Calu3 (cell line): ENCODE results near the gene GAL3ST1. TPM values are rescaled to one million over a fixed set of nuclear protein-coding genes. Genes with fewer than 3 reads are reported as not detected.
"Not testable (repeated sequence)": the region's sequence is repeated elsewhere in the genome, so short reads cannot be mapped to it uniquely, and the experiment has no call there.

ENCODE experiments used
- BruUV-seq: library from RNA; stranded (reverse); fragments of 400-500 nt; replicated peaks from 2 replicates; lab custom pipeline; 2021; lab: Mats Ljungman, UMichigan
- CTCF ChIA-PET: fragments of 300-600 bp; sonication (Branson Sonifier 250); formaldehyde crosslinking; loops from one replicate; lab custom pipeline; 2022; ENCODE audit warnings: antibody characterized with exemption; lab: Charles Lee
- DNase-seq: peaks from one replicate; pipeline ENCODE4 v3.0.0; 2022
- H3K27ac Mint-ChIP-seq: one replicate; pipeline ENCODE4 v1.8.0; 2022; ENCODE audit warnings: mixed read lengths; ENCODE audit not compliant: unreplicated experiment
- H3K27me3 Mint-ChIP-seq: one replicate; pipeline ENCODE4 v1.8.0; 2022; ENCODE audit warnings: mixed read lengths; ENCODE audit not compliant: unreplicated experiment
- H3K36me3 Mint-ChIP-seq: one replicate; pipeline ENCODE4 v1.8.0; 2022; ENCODE audit warnings: mild to moderate bottlenecking, moderate library complexity, mixed read lengths; ENCODE audit not compliant: insufficient read depth, unreplicated experiment
- H3K4me1 Mint-ChIP-seq: one replicate; pipeline ENCODE4 v1.8.0; 2022; ENCODE audit warnings: mild to moderate bottlenecking, low read depth, mixed read lengths; ENCODE audit not compliant: unreplicated experiment
- H3K4me3 Mint-ChIP-seq: one replicate; pipeline ENCODE4 v1.8.0; 2022; ENCODE audit warnings: mild to moderate bottlenecking, low read depth, moderate library complexity, mixed read lengths; ENCODE audit not compliant: unreplicated experiment
- H3K9me3 Mint-ChIP-seq: one replicate; pipeline ENCODE4 v1.8.0; 2022; ENCODE audit warnings: low read depth, mixed read lengths; ENCODE audit not compliant: unreplicated experiment
- intact Hi-C: fragments of 100-400 bp; cut with micrococcal nuclease; formaldehyde crosslinking; loops from one replicate; pipeline ENCODE4 v1.10.0; 2022; ENCODE audit not compliant: unreplicated experiment
- total RNA-seq: library from RNA; stranded (reverse); gene quantifications from 2 replicates; pipeline ENCODE4 v1.2.3, GENCODE V29; 2022
- TF ChIP-seq, protein P1 (sequence below): fragments of 200-600 bp; IDR thresholded peaks from one replicate; pipeline ENCODE4 v1.8.0; 2022; ENCODE audit warnings: antibody characterized with exemption; ENCODE audit not compliant: unreplicated experiment

The GAL3ST1 gene
- total RNA-seq, 1 experiment from 2014 or later: 6.5 TPM

DNA sequence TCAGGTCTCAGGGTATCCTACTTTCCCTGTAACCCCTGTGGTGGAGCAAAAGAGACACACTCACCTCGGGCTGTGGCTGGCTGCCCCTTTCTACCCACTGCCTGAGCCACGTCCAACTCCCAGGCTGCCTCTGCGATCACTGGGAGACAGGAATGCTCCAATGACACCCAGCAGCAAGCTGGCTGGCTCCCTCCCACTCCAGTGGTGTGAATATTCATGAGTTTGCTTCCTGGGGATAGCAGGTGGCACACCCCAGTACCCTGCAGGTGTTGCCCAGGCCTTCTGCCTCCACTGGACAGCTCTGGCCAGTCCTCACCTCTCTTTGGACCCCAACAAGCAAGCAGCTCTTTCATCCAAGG lies 9.7 kb downstream of the GAL3ST1 start:
- H3K4me3 Mint-ChIP-seq: no peak overlapping the region
- CTCF ChIA-PET: interaction anchor here (0.8 kb wide), 1 partner anchor 57 kb away, joined by 3 read pairs; no protein-coding TSS in a partner anchor
- intact Hi-C loops: no loop called here
- H3K4me1 Mint-ChIP-seq: peaks cover 22% of the 10 kb centered on the region
- DNase-seq: no peak
- no peaks in the 10 kb centered on the region for H3K27me3 Mint-ChIP-seq
- no peaks in the 10 kb centered on the region for H3K9me3 Mint-ChIP-seq
- BruUV-seq: no TSS peak
- TF ChIP-seq, protein P1, sequence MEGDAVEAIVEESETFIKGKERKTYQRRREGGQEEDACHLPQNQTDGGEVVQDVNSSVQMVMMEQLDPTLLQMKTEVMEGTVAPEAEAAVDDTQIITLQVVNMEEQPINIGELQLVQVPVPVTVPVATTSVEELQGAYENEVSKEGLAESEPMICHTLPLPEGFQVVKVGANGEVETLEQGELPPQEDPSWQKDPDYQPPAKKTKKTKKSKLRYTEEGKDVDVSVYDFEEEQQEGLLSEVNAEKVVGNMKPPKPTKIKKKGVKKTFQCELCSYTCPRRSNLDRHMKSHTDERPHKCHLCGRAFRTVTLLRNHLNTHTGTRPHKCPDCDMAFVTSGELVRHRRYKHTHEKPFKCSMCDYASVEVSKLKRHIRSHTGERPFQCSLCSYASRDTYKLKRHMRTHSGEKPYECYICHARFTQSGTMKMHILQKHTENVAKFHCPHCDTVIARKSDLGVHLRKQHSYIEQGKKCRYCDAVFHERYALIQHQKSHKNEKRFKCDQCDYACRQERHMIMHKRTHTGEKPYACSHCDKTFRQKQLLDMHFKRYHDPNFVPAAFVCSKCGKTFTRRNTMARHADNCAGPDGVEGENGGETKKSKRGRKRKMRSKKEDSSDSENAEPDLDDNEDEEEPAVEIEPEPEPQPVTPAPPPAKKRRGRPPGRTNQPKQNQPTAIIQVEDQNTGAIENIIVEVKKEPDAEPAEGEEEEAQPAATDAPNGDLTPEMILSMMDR: no peak
- H3K27ac Mint-ChIP-seq: no peak overlapping the region
- H3K36me3 Mint-ChIP-seq: no peaks in the 10 kb centered on the region

GRCh38 chr22:30564045-30564760 lies 10.3 kb downstream of the GAL3ST1 start:
- no peaks in the 10 kb centered on the region for H3K27me3 Mint-ChIP-seq
- intact Hi-C loops: no loop called here
- no peak for DNase-seq
- no peak overlapping the region for H3K27ac Mint-ChIP-seq
- BruUV-seq: no TSS peak
- H3K36me3 Mint-ChIP-seq: no peaks in the 10 kb centered on the region
- CTCF ChIA-PET: interaction anchor here (0.8 kb wide), 1 partner anchor 57 kb away, joined by 3 read pairs; no protein-coding TSS in a partner anchor
- TF ChIP-seq, protein P1: no peak
- H3K4me3 Mint-ChIP-seq: no peak overlapping the region
- H3K4me1 Mint-ChIP-seq: peaks cover 22% of the 10 kb centered on the region
- no peaks in the 10 kb centered on the region for H3K9me3 Mint-ChIP-seq

DNA sequence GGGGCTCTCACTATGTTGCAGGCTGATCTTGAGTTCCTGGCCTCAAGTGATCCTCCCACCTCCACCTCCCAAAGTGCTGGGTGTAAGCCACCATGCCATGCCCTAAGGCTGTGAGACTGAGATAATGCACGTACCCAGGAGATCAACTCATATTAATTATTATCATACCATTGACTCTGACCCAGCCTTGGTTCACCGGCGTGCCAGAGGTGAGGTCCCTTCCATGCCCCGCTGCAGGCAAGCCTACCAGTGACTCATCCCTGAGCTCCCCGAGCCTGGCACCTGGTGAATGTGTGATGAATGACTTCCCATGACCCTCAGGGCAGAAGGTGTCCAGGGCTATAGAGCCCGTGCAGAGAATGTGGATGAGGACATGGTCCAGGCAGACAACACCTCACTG lies 12.1 kb downstream of the GAL3ST1 start:
- no TSS peak for BruUV-seq

DNA sequence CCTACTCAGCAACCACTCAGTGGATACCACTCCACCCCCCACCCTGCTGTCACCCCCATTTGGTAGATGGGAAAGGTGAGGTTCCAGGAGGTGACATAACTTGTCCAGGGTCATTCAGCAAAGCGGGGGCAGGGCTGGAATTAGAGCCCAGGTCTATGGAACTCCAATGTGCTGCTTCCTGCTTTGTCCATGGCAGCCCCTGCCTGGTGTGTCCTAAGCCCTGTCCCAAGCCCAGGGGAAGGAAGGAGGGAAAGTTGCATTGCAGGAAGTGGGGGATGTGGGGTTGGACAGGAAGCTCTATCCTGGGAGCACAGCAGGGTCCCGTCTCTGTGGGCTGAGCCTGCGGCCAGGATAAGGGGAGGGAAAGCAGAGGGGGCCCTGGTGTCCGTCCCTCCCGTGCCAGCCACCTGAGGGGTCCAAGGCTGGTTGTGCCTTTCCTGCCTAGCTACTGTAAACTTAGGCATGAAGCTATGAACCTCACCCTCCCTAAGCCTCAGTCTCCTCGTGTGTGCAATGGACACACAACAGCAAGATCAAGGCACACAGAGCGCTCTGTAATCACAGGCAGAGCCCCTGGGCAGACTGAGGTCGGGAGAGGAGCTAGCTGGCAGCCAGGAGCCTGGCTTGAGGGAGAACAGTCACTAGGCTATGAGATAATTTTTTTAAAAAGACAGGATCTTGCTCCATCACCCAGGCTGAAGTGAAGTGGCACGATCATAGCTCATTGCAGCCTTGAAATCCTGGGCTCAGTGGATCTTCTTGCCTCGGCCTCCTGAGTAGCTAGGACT lies 12.9 kb downstream of the GAL3ST1 start:
- H3K27me3 Mint-ChIP-seq: no peaks in the 10 kb centered on the region
- DNase-seq: no peak
- H3K27ac Mint-ChIP-seq: no peak overlapping the region

More for the DNA sequence above, 12.1 kb downstream of the GAL3ST1 start:
- intact Hi-C loops: no loop called here
- H3K27me3 Mint-ChIP-seq: no peaks in the 10 kb centered on the region
- CTCF ChIA-PET: interaction anchor here (0.6 to 1.0 kb wide), 2 partner anchors 32 to 138 kb away, joined by 4 to 8 read pairs; no protein-coding TSS in a partner anchor
- no peaks in the 10 kb centered on the region for H3K36me3 Mint-ChIP-seq
- no peaks in the 10 kb centered on the region for H3K9me3 Mint-ChIP-seq
- DNase-seq: peak; percentile 64
- no peak overlapping the region for H3K4me3 Mint-ChIP-seq
- peaks cover 22% of the 10 kb centered on the region for H3K4me1 Mint-ChIP-seq
- H3K27ac Mint-ChIP-seq: no peak overlapping the region
- TF ChIP-seq, protein P1: no peak

GRCh38 chr22:30560643-30561202 lies 13.7 kb downstream of the GAL3ST1 start:
- intact Hi-C loops, H3K9me3 Mint-ChIP-seq, H3K27ac Mint-ChIP-seq, H3K27me3 Mint-ChIP-seq, BruUV-seq, H3K4me3 Mint-ChIP-seq, H3K36me3 Mint-ChIP-seq, DNase-seq: not testable (repeated sequence)
- CTCF ChIA-PET: interaction anchor here (0.6 to 0.8 kb wide), 3 partner anchors 14 to 93 kb away, joined by 3 to 10 read pairs (median 3); partner anchors contain the start of gene TCN2
- peaks cover 13% of the 10 kb centered on the region for H3K4me1 Mint-ChIP-seq

More for the DNA sequence above, 12.9 kb downstream of the GAL3ST1 start:
- intact Hi-C loops: no loop called here
- CTCF ChIA-PET: interaction anchor here (0.6 to 1.0 kb wide), 4 partner anchors 14 to 137 kb away, joined by 3 to 10 read pairs (median 6); no protein-coding TSS in a partner anchor
- TF ChIP-seq, protein P1: no peak
- no TSS peak for BruUV-seq
- Mint-ChIP-seq H3K9me3 (no peaks in the 10 kb centered on the region), H3K4me3 (no peak overlapping the region), H3K36me3 (peaks cover 3% of the 10 kb centered on the region), H3K4me1 (peaks cover 22% of the 10 kb centered on the region)
